Osteocyte (in vitro differentiated cells): ENCODE measurements around the gene SFN. TPM values are rescaled to one million over a fixed set of nuclear protein-coding genes. Genes with fewer than 3 reads are reported as not detected.

Experiments used
- total RNA-seq: library from RNA; stranded (reverse); gene quantifications from 2 replicates; pipeline ENCODE4 v1.2.1, GENCODE V29; 2021

The SFN gene
- total RNA-seq, 1 donor from 2014 or later, result not detected

Other genes with a start within 250 kb of the SFN start
- gene ARID1A, start 167.1 kb upstream of the SFN start, total RNA-seq, result 70.0 and 78.7 TPM in 2 replicates
- 14.2 TPM in 2 replicates for gene PIGV, start 75.2 kb upstream of the SFN start, total RNA-seq
- gene ZDHHC18, start 36.5 kb upstream of the SFN start, total RNA-seq, result 19.8 and 24.2 TPM in 2 replicates
- 26.4 and 26.6 TPM in 2 replicates for gene GPN2, start 27.1 kb downstream of the SFN start, total RNA-seq
- gene GPATCH3, start 37.3 kb downstream of the SFN start, total RNA-seq, result 19.9 and 20.4 TPM in 2 replicates
- not detected in 2 replicates for gene NR0B2, start 50.8 kb downstream of the SFN start, total RNA-seq
- gene NUDC, start 58.6 kb downstream of the SFN start, total RNA-seq, result 51.0 and 54.3 TPM in 2 replicates
- not detected in 2 replicates for gene KDF1, start 97.3 kb downstream of the SFN start, total RNA-seq
- 33.7 and 36.3 TPM in 2 replicates for gene TRNP1, start 130.5 kb downstream of the SFN start, total RNA-seq
- gene TENT5B, start 149.7 kb downstream of the SFN start, total RNA-seq, result 6.8 and 7.9 TPM in 2 replicates